ENCODE data around the gene GABRP.
"Not testable (repeated sequence)": the region's sequence is repeated elsewhere in the genome, so short reads cannot be mapped to it uniquely, and the experiment has no call there.

Gene GABRP

GRCh38 chr5:170755679-170756456 is 27.7 kb upstream of the GABRP start:
- DNase-seq = no peak

GRCh38 chr5:170756691-170757090 is 26.8 kb upstream of the GABRP start:
- DNase-seq = no peak

DNA sequence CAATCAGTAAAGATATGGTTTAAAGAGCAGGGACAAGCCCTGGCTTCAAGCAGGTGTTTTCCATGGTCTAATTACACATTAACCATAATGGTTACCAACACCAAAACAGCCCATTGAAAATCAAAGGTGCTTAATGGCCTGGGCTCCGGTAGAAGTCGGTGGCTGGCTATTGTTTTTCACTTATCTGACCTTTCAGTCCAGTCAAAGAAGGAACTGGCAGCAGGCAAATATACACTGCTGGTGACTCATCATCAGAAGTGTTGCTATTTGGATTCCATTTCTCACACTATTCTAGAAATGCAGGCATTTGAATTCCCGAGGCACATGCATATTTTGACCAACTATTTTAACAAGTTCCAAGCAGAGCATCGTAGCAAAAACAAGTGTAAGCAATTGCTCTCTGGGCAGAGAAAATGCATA is 26.3 kb upstream of the GABRP start:
- no peak for DNase-seq

DNA sequence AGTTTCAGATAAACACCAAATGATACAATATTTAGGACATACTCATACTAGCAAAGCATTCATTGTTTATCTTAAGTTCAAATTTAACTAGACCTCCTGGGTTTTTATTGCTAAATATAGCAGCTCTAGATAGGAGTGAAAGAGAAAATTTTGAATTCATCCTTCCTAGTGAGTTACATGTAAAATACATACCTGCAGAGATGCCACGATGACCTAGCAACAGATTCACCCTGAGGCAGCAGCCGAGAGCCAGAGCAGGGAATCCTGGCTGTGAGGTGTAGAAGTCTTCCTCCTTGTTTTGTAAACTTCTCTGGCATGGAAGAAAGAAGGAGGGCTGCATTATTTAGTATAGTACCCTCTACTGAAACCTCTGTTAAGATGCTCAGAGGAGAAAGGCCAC is 25.9 kb upstream of the GABRP start:
- no peak for DNase-seq

GRCh38 chr5:170758481-170758880 is 25.0 kb upstream of the GABRP start:
- DNase-seq = no peak

DNA sequence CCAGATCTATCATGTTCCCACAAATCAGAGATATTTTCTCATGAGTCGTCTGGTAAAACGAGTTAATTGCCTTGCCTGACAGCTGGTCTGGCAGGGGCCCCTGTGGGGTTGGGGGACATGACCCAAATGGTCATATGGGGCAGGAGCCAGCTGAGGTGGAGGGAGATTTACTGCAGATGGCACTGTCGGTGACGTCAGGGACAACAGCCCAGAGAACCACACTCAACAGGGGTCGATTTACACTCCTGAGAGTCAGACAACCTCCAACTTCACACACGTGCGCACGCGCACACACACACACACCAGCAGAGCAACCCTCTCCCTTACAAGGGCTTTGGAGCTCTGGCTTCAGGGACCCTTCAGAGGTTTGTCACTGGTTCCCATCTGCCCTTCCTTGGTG is 23.4 kb upstream of the GABRP start:
- DNase-seq = no peak

GRCh38 chr5:170761048-170761707 is 22.3 kb upstream of the GABRP start:
- DNase-seq = no peak

- no peak for DNase-seq
These were observed 21.8 kb upstream of the GABRP start for GRCh38 chr5:170761708-170762066.

- DNase-seq = not testable (repeated sequence)
These were observed 21.2 kb upstream of the GABRP start for GRCh38 chr5:170762298-170762697.

DNA sequence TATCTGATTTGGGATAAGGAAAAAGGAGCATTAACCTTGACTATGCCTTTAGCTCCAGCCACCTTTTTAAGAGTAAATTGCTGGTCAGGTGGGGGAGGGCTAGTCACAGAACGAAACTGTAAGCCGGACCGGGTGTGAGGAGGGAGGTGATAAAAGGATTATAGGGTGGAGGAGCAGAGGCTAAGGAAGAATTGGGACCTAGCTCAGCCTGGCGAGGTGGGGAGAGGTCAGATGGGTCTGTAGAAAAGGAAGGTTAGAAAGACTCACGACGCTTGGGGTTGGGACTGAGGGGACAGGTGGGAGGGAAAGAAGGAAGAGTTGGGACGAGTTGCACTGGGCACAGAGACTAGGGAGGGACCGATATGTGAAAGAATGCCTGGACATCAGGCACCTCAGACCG is 17.7 kb upstream of the GABRP start:
- not testable (repeated sequence) for DNase-seq

DNA sequence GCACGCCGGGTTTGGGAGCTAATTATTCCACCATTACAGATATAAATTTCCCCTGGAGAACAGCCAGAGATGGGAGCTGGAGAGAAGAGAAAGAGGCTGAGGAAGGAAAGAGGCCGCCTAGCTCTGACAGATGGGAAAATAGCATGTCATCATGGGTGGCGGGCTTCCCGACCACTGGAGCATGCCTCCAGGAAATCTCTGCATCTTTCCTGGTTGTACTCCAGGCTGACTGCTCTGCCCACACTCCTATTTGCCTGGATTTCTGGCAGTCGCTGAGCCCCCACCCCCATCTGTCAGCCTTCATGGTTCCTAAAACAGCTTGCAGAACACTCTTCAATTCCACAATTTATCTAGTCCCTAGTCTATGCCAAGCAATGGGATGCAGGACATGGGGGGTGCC is 14.3 kb upstream of the GABRP start:
- no peak for DNase-seq

- DNase-seq = no peak
These were observed 13.6 kb upstream of the GABRP start for GRCh38 chr5:170769898-170770416.

DNA sequence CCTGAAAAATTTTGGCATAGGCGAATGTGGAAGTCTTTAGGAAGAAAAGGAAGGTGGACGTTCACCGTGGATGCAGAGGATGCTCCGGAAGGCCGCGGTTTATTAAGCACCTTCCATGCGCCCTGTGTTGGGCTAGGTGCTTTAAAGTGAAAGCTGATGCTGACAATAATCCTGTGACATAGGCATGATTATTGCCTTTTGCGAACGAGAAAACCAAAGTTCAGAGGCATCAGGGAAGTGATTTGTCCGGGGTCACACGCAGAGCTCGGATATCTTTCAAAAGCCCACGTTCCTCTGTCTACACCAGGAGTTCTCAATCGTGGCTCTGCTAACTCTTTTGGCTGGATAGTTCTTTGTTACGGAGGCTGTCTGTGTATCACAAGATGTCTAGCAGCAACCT is 12.0 kb upstream of the GABRP start:
- DNase-seq = no peak

GRCh38 chr5:170773024-170773985 is 10.2 kb upstream of the GABRP start:
- no peak for DNase-seq

DNA sequence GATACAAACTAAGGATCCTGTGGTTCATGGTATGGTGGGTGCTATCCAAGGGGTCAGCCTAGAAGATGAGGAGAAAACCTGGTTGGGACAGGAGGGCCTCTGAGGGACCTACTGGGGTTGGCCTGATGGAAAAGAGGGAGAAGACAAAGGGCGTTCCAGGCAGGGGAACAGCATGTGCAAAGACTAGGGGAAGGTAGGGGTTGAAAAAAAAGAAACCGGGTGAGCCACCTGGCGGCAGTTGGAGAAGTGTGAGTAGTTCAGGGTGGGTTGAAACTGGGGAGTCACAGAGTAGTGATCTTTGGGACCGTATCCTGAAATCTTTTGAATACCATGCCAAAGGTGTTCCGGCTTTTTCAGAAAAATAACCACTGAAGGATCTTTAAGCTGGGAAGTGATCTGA is 8.7 kb upstream of the GABRP start:
- no peak for DNase-seq

DNA sequence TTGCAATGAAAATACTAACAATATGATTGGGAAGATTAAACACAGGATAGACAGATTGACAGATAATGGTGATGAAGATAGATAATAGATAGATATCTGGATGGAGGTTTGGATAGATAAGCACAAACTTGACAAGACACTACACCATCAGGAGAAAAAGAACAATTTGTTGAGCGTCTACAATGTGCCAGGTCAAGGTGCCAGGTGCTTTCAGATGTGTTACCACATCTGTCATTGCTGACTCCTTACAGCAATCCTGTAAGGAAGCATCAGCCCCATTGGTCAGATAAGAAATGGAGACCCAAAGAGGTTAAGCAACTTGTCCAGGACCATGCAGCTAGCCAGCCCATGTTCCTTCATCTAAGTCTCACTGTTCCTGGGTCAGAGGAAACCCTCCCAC is 1.6 kb upstream of the GABRP start:
- DNase-seq = no peak

DNA sequence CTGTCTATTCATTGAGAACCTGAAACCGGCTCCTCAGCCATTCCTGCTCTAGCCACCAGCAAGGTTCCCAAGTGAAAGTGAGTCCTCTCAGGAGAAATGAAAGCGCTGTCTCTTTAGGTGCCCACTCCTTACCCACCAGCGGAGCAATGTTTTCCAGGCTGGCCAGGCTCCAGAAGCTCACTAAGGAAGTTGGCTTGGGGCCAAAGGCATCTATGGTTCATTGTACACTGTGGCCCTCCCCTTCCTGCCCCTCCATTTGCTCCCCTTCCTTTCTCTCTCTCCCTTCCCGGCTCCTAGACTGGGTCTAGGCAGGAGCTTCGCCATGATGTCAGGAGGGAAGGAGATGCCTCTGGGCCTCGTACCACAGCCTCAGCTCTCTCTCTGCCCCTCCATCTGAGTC is 1.1 kb upstream of the GABRP start:
- no peak for DNase-seq

DNA sequence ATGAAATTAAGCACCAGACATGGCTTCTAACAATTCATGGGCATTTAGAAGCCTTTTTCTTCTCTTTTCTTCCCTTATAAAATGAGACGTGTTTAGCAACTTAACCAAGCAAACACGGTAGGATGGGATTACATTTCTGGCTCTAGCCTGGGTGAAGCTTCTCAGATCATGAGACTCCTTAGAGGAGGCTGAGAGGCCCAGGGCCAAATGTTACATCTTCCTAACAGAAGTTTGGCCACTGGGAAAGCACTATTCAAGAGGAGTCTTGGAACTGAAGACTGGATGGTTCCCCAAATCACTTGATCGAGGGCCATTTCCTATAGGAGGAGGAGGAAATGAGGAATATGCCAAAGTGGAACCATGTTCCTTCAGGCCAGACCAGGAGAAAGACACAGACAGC is 1.9 kb downstream of the GABRP start:
- no peak for DNase-seq

DNA sequence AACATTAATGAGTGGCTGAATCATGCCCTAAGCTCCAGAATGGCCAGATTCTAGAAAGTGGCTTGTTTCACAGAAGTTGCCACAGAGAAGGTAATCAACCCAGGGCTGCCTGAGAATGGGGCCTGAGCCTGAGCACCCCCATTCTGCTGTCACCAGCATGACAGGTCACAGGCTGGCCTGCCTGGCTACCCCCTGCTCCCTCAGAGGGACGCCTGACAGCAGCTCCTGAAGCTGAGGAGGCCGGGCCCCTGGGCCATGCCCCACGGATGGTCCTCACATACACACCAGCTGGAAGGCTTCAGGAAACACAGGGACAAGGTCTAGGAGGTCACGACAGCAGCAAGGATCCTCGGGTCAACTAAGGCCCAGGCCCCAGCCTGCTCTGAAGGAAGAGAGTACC is 3.7 kb downstream of the GABRP start:
- DNase-seq = no peak

- no peak for DNase-seq
These were observed 5.2 kb downstream of the GABRP start for GRCh38 chr5:170788626-170789304.

- no peak for DNase-seq
These were observed 7.9 kb downstream of the GABRP start for GRCh38 chr5:170791325-170791954.

GRCh38 chr5:170792878-170793277 is 9.4 kb downstream of the GABRP start:
- no peak for DNase-seq

All from NK-92 treated with Interleukin-12 subunit alpha and Interleukin-12 subunit beta, amount 100 ng/mL, for 24 hours (cell line).